ENCODE results near the gene ST3GAL5. TPM values are rescaled to one million over a fixed set of nuclear protein-coding genes. Genes with fewer than 3 reads are reported as not detected.
"Not testable (repeated sequence)": the region's sequence is repeated elsewhere in the genome, so short reads cannot be mapped to it uniquely, and the experiment has no call there.

ST3GAL5 gene
- total and polyA plus RNA-seq, 2 experiments from 2014 or later = 3.2 to 7.9 TPM

GRCh38 chr2:85881781-85882180 is 7.0 kb downstream of the ST3GAL5 start:
- not testable (repeated sequence) for H3K27me3 Mint-ChIP-seq (ENCODE audit: insufficient read depth, low read depth, poor library complexity); H3K4me1 ChIP-seq (ENCODE audit: insufficient read depth); H3K27ac Mint-ChIP-seq; H3K9me2 ChIP-seq (ENCODE audit: insufficient read depth); H3F3A ChIP-seq (replicated peaks; ENCODE audit: low read depth); H3K79me2 ChIP-seq (replicated peaks; ENCODE audit: insufficient read depth); H2AFZ ChIP-seq; H3K4me3 ChIP-seq; H3K4me1 Mint-ChIP-seq; H3K27me3 ChIP-seq (ENCODE audit: insufficient read depth); H3K4me2 ChIP-seq; H3K36me3 ChIP-seq (ENCODE audit: insufficient read depth); H3K27ac ChIP-seq (ENCODE audit: low read depth); H4K20me1 ChIP-seq (replicated peaks; ENCODE audit: insufficient read depth); H3K4me3 Mint-ChIP-seq; DNase-seq (ENCODE audit: low spot score); ATAC-seq
- Mint-ChIP-seq H3K9me3 (peaks cover 28% of the 10 kb centered on the region), H3K36me3 (ENCODE audit: low read depth) (peaks cover 28% of the 10 kb centered on the region)

DNA sequence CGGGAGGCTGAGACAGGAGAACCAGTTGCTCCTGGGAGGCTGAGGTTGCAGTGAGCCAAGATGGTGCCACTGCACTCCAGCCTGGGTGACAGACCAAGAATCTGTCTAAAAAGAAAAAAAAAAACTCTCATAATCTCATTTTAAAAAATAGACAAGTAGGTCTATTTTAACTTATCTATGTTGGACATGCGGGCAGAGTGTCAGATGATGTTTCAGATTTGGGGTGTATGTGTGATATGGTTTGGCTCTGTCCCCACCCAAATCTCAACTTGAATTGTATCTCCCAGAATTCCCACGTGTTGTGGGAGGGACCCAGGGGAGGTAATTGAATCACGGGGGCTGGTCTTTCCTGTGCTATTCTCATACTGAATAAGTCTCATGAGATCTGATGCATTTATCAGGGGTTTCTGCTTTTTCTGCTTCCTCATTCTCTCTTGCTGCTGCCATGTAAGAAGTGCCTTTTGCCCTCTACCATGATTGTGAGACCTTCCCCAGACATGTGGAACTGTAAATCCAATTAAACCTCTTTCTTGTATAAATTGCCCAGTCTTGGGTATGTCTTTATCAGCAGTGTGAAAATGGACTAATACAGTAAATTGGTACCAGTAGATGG is 8.0 kb downstream of the ST3GAL5 start:
- not testable (repeated sequence) for ATAC-seq; H3K27ac ChIP-seq (ENCODE audit: low read depth); H3K27ac Mint-ChIP-seq; H3K4me3 Mint-ChIP-seq; H3K4me1 ChIP-seq (ENCODE audit: insufficient read depth); H4K20me1 ChIP-seq (replicated peaks; ENCODE audit: insufficient read depth); H3F3A ChIP-seq (replicated peaks; ENCODE audit: low read depth); H3K4me1 Mint-ChIP-seq; H3K79me2 ChIP-seq (replicated peaks; ENCODE audit: insufficient read depth); H3K27me3 Mint-ChIP-seq (ENCODE audit: insufficient read depth, low read depth, poor library complexity); H3K9me2 ChIP-seq (ENCODE audit: insufficient read depth); H3K36me3 ChIP-seq (ENCODE audit: insufficient read depth); H2AFZ ChIP-seq; DNase-seq (ENCODE audit: low spot score); H3K27me3 ChIP-seq (ENCODE audit: insufficient read depth); H3K4me3 ChIP-seq; H3K4me2 ChIP-seq
- peaks cover 28% of the 10 kb centered on the region for H3K36me3 Mint-ChIP-seq (ENCODE audit: low read depth)
- H3K9me3 Mint-ChIP-seq = peaks cover 28% of the 10 kb centered on the region

GRCh38 chr2:85878719-85879370 is 9.9 kb downstream of the ST3GAL5 start:
- Histone ChIP-seq H3K79me2 (replicated peaks; ENCODE audit: insufficient read depth) (no peaks in the 10 kb centered on the region), H3K4me2 (no peak overlapping the region), H2AFZ (no peak overlapping the region), H4K20me1 (replicated peaks; ENCODE audit: insufficient read depth) (peaks cover 7% of the 10 kb centered on the region), H3K4me1 (ENCODE audit: insufficient read depth) (peaks cover 12% of the 10 kb centered on the region; the same call in 1 of the 2 replicates), H3K36me3 (ENCODE audit: insufficient read depth) (no peaks in the 10 kb centered on the region), H3K4me3 (no peak overlapping the region), H3K9me2 (ENCODE audit: insufficient read depth) (no peaks in the 10 kb centered on the region), H3F3A (replicated peaks; ENCODE audit: low read depth) (no peaks in the 10 kb centered on the region), H3K27ac (ENCODE audit: low read depth) (no peak overlapping the region), H3K27me3 (ENCODE audit: insufficient read depth) (no peaks in the 10 kb centered on the region)
- Mint-ChIP-seq H3K27me3 (ENCODE audit: insufficient read depth, low read depth, poor library complexity) (peaks cover 5% of the 10 kb centered on the region), H3K4me3 (no peak overlapping the region), H3K9me3 (peaks cover 28% of the 10 kb centered on the region), H3K36me3 (ENCODE audit: low read depth) (peaks cover 28% of the 10 kb centered on the region), H3K27ac (no peak overlapping the region), H3K4me1 (peaks cover 20% of the 10 kb centered on the region; the same call in 2 of the 3 replicates)
- ATAC-seq = no peak
- no peak for DNase-seq (ENCODE audit: low spot score)
- TF ChIP-seq, protein P1, sequence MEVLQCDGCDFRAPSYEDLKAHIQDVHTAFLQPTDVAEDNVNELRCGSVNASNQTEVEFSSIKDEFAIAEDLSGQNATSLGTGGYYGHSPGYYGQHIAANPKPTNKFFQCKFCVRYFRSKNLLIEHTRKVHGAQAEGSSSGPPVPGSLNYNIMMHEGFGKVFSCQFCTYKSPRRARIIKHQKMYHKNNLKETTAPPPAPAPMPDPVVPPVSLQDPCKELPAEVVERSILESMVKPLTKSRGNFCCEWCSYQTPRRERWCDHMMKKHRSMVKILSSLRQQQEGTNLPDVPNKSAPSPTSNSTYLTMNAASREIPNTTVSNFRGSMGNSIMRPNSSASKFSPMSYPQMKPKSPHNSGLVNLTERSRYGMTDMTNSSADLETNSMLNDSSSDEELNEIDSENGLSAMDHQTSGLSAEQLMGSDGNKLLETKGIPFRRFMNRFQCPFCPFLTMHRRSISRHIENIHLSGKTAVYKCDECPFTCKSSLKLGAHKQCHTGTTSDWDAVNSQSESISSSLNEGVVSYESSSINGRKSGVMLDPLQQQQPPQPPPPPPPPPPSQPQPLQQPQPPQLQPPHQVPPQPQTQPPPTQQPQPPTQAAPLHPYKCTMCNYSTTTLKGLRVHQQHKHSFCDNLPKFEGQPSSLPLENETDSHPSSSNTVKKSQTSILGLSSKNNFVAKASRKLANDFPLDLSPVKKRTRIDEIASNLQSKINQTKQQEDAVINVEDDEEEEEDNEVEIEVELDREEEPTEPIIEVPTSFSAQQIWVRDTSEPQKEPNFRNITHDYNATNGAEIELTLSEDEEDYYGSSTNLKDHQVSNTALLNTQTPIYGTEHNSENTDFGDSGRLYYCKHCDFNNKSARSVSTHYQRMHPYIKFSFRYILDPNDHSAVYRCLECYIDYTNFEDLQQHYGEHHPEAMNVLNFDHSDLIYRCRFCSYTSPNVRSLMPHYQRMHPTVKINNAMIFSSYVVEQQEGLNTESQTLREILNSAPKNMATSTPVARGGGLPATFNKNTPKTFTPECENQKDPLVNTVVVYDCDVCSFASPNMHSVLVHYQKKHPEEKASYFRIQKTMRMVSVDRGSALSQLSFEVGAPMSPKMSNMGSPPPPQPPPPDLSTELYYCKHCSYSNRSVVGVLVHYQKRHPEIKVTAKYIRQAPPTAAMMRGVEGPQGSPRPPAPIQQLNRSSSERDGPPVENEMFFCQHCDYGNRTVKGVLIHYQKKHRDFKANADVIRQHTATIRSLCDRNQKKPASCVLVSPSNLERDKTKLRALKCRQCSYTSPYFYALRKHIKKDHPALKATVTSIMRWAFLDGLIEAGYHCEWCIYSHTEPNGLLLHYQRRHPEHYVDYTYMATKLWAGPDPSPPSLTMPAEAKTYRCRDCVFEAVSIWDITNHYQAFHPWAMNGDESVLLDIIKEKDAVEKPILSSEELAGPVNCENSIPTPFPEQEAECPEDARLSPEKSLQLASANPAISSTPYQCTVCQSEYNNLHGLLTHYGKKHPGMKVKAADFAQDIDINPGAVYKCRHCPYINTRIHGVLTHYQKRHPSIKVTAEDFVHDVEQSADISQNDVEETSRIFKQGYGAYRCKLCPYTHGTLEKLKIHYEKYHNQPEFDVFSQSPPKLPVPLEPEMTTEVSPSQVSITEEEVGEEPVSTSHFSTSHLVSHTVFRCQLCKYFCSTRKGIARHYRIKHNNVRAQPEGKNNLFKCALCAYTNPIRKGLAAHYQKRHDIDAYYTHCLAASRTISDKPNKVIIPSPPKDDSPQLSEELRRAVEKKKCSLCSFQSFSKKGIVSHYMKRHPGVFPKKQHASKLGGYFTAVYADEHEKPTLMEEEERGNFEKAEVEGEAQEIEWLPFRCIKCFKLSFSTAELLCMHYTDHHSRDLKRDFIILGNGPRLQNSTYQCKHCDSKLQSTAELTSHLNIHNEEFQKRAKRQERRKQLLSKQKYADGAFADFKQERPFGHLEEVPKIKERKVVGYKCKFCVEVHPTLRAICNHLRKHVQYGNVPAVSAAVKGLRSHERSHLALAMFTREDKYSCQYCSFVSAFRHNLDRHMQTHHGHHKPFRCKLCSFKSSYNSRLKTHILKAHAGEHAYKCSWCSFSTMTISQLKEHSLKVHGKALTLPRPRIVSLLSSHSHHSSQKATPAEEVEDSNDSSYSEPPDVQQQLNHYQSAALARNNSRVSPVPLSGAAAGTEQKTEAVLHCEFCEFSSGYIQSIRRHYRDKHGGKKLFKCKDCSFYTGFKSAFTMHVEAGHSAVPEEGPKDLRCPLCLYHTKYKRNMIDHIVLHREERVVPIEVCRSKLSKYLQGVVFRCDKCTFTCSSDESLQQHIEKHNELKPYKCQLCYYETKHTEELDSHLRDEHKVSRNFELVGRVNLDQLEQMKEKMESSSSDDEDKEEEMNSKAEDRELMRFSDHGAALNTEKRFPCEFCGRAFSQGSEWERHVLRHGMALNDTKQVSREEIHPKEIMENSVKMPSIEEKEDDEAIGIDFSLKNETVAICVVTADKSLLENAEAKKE (CRISPR knock-in tag; IDR thresholded peaks at IDR 0.05) = no peak
- TF ChIP-seq, protein P2, sequence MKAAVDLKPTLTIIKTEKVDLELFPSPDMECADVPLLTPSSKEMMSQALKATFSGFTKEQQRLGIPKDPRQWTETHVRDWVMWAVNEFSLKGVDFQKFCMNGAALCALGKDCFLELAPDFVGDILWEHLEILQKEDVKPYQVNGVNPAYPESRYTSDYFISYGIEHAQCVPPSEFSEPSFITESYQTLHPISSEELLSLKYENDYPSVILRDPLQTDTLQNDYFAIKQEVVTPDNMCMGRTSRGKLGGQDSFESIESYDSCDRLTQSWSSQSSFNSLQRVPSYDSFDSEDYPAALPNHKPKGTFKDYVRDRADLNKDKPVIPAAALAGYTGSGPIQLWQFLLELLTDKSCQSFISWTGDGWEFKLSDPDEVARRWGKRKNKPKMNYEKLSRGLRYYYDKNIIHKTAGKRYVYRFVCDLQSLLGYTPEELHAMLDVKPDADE (IDR thresholded peaks at IDR 0.05) = no peak
- TF ChIP-seq, protein P3, sequence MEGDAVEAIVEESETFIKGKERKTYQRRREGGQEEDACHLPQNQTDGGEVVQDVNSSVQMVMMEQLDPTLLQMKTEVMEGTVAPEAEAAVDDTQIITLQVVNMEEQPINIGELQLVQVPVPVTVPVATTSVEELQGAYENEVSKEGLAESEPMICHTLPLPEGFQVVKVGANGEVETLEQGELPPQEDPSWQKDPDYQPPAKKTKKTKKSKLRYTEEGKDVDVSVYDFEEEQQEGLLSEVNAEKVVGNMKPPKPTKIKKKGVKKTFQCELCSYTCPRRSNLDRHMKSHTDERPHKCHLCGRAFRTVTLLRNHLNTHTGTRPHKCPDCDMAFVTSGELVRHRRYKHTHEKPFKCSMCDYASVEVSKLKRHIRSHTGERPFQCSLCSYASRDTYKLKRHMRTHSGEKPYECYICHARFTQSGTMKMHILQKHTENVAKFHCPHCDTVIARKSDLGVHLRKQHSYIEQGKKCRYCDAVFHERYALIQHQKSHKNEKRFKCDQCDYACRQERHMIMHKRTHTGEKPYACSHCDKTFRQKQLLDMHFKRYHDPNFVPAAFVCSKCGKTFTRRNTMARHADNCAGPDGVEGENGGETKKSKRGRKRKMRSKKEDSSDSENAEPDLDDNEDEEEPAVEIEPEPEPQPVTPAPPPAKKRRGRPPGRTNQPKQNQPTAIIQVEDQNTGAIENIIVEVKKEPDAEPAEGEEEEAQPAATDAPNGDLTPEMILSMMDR (conservative IDR thresholded peaks at IDR 0.05; ENCODE audit: low read depth in 2 of 2) = no peak
- no peak for TF ChIP-seq JUNB (IDR thresholded peaks at IDR 0.05; ENCODE audit: unreplicated experiment)
- no peak for TF ChIP-seq CREB1 (CRISPR knock-in tag; IDR thresholded peaks at IDR 0.05; ENCODE audit: low read depth)
- TF ChIP-seq POLR2AphosphoS5 (IDR thresholded peaks at IDR 0.05; ENCODE audit: low read depth) = no peak
- no peak for TF ChIP-seq EZH2 (IDR thresholded peaks at IDR 0.05; ENCODE audit: low read depth, unreplicated experiment)

All from GM23338 (cell line).